GM18508 (cell line): ENCODE data around the gene NCK1.
"Not testable (repeated sequence)": the region's sequence is repeated elsewhere in the genome, so short reads cannot be mapped to it uniquely, and the experiment has no call there.

Experiments used
- ATAC-seq: cut with Tn5 transposase; IDR thresholded peaks from one replicate; pipeline ENCODE4 v1.9.1; 2021; ENCODE audit warnings: moderate number of reproducible peaks; ENCODE audit not compliant: insufficient read depth, unreplicated experiment

NCK1 gene

DNA sequence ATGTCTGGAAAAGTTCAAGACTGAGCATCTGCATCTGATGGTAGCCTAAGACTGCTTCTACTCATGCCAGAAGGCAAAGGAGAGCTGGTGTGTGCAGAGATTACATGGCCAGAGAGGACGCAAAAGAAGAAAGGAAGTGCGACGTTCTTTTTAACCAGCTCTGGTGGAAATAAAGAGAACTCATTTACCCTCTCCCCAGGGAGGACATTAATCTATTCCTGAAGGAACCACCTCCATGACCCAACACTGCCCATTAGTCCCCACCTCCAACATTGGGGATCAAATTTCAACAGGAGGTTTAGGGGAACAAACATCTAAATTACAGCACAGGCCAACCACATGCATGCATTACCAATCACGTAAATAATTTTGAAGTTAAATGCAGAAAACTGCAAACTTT lies 1.5 kb upstream of the NCK1 start:
- ATAC-seq, result no peak

- ATAC-seq, result no peak
Measured at GRCh38 chr3:136862617-136863322, 762 bp downstream of the NCK1 start.

DNA sequence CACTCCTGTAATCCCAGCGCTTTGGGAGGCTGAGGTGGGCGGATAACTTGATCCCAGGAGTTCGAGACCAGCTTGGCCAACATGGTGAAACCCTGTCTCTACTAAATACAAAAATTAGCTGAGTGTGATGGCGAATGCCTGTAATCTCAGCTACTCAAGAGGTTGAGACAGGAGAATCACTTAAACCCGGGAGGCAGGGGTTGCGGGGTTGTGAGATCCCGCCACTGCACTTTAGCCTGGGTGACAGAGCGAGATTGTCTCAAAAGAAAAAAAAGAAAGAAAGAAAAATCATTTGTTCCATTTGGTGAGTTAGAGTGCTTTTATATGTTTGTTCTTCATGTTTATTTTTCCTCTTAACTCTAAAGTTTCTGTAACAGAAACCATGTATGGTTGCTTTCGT lies 7.3 kb downstream of the NCK1 start:
- ATAC-seq, result no peak

DNA sequence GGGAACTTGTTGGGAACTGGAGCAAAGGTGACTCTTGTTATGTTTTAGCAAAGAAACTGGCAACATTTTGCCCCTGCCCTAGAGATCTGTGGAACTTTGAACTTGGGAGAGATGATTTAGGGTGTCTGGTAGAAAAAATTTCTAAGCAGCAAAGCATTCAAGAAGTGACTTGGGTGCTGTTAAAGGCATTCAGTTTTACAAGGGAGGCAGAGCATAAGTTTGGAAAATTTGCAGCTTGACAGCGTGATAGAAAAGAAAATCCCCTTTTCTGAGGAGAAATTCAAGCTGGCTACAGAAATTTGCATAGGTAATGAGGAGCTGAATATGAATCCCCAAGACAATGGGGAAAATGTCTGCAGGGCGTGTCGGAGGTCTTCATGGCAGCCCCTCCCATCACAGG lies 10.2 kb downstream of the NCK1 start:
- not testable (repeated sequence) for ATAC-seq

DNA sequence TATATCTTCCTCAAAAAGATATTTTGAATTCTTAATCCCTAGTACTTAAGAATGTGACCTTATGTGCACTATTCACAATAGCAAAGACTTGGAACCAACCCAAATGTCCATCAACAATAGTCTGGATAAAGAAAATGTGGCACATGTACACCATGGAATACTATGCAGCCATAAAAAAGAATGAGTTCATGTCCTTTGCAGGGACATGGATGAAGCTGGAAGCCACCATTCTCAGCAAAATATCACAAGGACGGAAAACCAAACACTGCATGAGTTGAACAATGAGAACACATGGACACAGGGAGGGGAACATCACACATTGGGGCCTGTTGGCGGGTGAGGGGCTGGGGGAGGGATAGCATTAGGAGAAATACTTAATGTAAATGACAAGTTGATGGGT lies 17.5 kb downstream of the NCK1 start:
- ATAC-seq, result not testable (repeated sequence)

GRCh38 chr3:136882571-136882970 lies 20.6 kb downstream of the NCK1 start:
- ATAC-seq, result no peak

DNA sequence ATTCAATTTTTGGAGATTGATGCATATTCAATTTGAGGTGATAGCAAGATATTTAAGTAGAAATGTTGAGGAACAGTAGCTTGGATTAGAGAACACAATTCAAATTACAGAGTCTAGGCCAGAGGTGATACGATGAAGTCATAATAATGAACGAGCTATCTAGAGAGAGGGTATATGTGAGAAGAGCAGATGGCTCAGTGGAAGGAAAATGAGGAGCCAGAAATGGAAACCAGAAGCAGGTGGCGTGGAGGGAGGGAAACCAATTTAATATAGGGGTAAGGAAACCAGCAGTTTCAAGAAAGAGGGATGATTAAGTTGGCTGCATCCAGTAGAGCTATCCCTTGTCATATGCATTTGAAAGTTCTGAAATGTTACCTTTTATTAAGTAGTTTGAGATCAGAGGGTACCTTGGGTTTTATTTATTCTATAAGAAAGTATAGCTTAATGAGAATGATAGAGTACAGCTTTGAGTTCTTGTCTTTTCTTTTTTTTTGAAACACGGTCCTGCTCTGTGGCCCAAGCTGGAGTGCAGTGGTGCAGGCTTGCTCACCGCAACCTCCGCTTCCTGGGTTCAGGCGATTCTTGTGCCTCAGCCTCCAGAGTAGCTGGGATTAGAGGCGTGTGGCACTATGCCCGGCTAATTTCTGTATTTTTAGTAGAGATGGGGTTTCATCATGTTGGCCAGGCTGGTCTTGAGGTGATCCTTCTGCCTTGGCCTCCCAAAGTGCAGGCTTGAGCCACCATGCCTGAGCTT lies 22.1 kb downstream of the NCK1 start:
- no peak for ATAC-seq

DNA sequence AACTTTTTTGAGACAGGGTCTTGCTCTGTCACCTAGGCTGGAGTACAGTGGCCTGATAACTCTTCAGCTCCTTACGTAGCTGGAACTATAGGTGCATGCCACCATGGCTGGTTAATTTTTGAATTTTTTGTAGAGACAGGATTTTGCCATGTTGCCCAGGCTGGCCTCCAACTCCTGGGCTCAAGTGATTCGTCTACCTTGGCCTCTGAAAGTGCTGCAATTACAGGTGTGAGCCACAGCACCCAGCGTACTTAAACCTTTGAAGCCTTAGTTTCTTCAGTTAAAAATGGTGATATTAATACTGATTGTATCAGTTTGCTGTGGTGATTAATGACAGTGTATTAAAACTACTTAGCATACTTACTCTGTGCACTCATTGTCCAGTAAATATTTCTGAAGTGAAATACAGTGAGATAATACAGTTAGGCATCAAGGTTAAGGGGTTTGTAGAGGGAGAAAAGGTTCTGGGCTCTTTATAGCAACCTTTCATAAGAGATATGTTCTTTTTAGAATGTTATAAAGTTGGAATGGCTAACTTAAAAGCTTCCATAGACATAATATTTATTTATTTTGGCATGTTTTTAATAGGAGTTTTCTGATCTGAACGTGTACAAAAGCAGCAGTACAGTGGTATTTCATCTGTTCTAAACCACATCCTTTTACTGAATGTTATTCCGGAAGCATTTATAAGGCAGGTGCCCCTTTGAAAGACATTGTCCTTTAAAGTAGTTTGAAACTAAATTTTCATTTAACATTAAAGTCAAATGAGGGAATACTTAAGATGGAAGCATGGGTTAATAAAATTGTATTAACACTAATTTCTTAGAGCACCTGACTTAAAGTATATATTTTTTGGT lies 23.6 kb downstream of the NCK1 start:
- no peak for ATAC-seq

- ATAC-seq, result no peak
Measured at GRCh38 chr3:136889947-136890346, 27.9 kb downstream of the NCK1 start.

- no peak for ATAC-seq
Measured at GRCh38 chr3:136891934-136892855, 30.2 kb downstream of the NCK1 start.

DNA sequence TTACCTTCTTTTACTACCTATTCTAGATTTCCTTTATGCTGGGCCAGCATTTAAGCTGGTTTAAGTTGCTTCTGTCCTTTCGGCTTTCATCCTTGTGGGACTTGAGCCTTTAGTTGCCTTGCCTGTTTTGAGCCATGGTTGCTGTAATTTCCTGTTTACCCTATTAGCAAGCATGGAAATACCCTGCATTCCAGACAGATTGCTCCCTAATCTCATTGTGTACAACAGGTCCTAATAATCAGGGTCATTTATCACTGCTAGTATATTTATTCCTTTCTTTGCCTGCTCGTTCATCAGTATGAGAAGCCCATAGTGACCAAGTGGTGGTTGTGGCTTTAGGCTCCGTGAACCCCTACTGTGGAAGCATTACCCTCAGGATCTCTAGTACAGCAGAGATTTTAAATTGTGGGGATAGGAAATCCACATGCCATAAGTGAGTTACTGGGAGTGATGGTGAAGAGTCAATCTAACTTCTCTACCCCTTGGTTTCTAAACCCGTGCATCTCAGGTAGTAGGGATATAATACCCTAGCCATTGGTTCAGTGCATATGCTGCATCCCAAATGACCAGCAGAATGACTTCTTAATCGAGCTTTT lies 31.9 kb downstream of the NCK1 start:
- no peak for ATAC-seq

GRCh38 chr3:136897171-136897570 lies 35.2 kb downstream of the NCK1 start:
- ATAC-seq, result not testable (repeated sequence)

- ATAC-seq, result no peak
Measured at GRCh38 chr3:136898549-136898948, 36.5 kb downstream of the NCK1 start.

DNA sequence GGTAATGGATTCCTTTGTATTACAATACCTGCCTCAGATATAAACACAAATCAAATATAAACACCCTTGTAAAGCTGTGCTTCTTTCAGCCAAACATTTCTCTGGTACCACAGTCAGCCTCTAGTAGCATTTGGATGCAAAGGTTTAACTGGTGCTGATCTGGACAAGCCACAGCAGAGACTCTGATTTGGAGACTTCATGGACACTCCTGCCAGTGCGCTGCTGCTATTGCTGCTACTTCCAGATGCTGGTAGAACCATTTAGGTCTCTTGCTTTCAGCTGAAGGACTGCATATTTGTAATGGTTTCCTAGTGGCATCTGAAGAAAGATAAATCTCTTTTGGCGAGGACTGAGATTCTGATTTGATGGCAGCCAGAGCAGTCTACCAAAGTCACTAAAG lies 36.9 kb downstream of the NCK1 start:
- ATAC-seq, result no peak

DNA sequence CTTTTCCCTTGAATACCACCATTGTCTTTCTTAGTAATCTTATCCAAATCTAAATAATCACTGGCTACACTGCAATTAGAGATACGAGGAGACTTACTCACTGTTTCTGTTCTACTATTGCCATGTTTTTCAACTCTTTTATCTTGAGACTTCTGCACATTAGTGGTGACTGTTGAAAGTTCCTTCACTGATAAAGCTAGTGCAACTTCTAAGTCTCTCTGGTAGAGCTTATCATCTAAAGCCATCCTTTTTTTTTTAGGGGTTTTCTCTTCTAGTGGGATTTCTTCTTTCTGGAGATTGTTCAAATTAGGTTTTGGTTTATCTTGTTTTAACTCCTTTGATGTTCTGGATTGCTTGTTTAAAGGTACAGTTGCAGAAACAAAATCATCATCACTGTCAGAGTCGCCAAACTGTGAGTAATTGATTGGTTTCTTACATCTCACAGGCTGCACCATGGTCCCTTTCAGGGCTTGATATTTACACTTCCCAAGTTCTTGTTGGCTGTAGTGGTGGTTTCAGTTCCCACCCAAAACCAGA lies 37.7 kb downstream of the NCK1 start:
- ATAC-seq, result no peak

- not testable (repeated sequence) for ATAC-seq
Measured at GRCh38 chr3:136900694-136901093, 38.7 kb downstream of the NCK1 start.

DNA sequence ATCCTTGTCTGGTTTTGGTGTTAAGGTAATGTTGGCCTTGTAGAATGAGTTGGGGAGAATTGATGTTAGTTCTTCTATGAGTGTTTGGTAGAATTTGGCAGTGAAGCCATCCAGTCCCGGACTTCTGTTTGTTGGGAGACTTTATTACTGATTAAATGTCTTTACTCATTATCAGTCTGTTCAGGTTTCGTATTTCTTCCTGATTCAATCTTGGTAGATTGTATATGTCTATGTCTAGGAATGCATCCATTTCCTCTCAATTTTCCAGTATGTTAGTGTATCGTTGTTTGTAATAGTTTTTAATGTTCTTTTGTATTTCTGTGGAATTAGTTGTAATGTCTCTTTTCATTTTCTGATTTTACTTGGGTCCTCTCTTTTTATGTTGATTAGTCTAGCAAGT lies 39.4 kb downstream of the NCK1 start:
- ATAC-seq, result no peak

DNA sequence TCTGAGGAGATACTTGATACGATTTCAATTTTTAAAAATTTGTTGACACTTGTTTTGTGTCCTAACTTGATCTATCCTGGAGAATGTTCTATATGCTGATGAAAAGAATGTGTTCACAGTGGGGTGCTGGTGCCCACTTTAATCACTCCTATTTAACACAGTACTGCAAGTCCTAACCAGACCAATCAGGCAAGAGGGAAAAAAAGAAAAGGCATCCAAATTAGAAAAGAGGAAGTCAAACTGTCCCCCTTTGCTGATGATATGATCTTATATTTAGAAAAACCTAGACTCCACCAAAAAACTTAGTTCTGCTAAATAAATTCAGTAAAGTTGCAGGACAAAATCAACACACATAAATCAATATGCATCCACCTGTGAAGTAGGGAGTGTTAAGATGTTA lies 40.5 kb downstream of the NCK1 start:
- not testable (repeated sequence) for ATAC-seq

- no peak for ATAC-seq
Measured at GRCh38 chr3:136903899-136904298, 41.9 kb downstream of the NCK1 start.
